Mesenteric fat pad (tissue), 1 donor: ENCODE measurements around the gene TLK2. TPM values are rescaled to one million over a fixed set of nuclear protein-coding genes. Genes with fewer than 3 reads are reported as not detected.
A peak's percentile ranks its signal among the peaks of the same experiment; 100 is the strongest.
"Not testable (repeated sequence)": the region's sequence is repeated elsewhere in the genome, so short reads cannot be mapped to it uniquely, and the experiment has no call there.

ENCODE experiments used
- DNase-seq: peaks from one replicate; pipeline ENCODE4 v3.0.0-alpha.2; 2020; ENCODE audit warnings: low spot score
- long read RNA-seq: library from polyadenylated mRNA; unstranded; transcript quantifications from one replicate; pipeline ENCODE4 v2.0.0, GENCODE V29; 2020
- total RNA-seq: library from RNA; stranded (reverse); fragmentation: NEBNext Ultra II Directional; extraction: Animal tissue kit (Norgen Biotek cat#: 25700); gene quantifications from one replicate; pipeline ENCODE4 v1.2.1, GENCODE V29; 2021
- donor health status: DM: yes; HTN: yes; CAD: no.

Gene TLK2
- 44.5 TPM for total RNA-seq
- long read RNA-seq, partial matches to known transcripts = 4 of 4 reads
- long read RNA-seq, other reads (novel, unspliced or antisense) = 0 of 4 reads

DNA sequence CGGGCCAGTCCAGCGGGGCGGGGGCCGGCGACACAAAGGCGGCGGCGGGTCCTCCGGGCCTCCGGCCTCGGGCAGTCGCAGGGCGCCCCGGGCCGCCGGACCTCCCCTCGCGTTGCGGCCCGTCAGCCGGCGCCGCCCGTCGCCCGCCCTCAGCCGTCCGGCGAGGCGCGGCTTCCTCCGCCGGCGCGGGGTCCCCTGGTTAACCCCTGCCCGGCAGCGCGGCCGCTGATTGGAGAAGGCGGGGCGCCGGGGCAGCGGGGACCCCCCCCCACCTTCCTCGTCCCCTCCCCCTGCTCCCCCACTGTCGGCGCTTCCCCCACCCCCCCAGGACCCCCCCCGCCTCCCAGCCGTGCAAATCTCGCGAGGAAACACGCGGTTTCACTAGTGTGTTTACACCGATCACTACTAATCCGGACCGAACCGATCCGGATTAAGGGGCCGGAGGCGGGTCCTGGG is at the start of gene TLK2:
TSS of gene TLK2 (plus strand) at position 402 of the 456 bp plus-strand sequence. CDS start 2,301 bp downstream, outside the sequence.
- peak; percentile 91 for DNase-seq

- DNase-seq = not testable (repeated sequence)
These were observed 43.4 kb upstream of the TLK2 start for GRCh38 chr17:62435251-62435650.

GRCh38 chr17:62441181-62441580 is 37.4 kb upstream of the TLK2 start:
- not testable (repeated sequence) for DNase-seq

- peak; percentile 1 for DNase-seq
These were observed 34.6 kb upstream of the TLK2 start for GRCh38 chr17:62444063-62444462.

DNA sequence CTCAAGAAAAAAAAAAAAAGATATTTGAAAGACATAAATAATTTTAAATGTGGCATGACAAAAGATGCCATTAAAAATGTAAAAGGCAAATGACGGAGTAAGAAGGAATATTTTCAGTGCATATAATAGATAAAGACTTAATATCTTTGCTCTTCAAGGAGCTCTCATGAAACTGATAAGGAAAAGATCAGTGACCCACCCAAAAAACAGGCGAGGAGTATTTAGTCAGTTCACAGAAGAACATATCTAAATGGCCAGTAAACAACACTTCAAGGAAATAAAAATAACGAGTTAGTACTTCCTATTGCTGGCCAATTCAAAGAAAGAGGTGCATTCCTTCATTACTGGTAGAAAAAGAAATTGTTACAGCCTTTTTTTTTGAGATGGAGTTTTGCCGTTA is 32.8 kb upstream of the TLK2 start:
- not testable (repeated sequence) for DNase-seq

DNA sequence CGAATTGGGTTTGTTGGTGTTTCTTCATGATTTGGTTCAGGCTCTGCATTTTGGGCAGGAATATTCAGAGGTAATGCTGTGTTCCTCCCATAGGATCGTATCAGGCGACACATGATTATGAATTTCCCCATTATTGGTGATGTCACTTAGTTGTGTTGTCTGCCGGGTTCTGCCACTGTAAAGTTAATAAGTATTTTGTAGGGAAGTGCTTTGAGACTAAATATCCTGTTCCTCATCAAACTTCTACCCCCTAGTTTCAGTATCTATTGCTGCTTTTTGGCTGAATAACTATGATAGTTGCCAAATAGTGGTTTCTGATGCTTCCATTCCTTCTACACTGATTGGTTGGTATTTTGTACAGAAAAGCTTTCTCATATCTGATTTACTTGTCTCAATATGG is 26.4 kb upstream of the TLK2 start:
- DNase-seq = not testable (repeated sequence)

GRCh38 chr17:62453041-62453440 is 25.6 kb upstream of the TLK2 start:
- not testable (repeated sequence) for DNase-seq

DNA sequence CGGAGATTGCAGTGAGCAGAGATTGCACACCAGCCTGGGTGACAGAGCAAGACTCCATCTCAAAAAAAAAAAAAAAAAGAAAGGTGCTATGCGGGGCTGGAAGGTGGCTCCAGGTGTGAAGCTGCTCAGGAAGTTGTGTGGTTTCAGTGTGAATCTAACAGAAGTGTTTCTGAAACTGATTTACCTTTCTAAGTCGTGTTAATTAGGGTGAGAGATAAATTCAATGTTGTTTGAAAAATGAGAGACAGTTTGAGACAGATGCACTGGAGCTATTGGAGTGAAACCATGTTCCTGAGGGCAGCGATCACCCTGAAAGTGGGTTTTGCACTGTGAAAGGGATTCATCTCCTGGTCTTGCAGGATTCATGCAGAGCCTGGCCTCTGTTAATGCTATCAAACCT is 25.0 kb upstream of the TLK2 start:
- DNase-seq = not testable (repeated sequence)

DNA sequence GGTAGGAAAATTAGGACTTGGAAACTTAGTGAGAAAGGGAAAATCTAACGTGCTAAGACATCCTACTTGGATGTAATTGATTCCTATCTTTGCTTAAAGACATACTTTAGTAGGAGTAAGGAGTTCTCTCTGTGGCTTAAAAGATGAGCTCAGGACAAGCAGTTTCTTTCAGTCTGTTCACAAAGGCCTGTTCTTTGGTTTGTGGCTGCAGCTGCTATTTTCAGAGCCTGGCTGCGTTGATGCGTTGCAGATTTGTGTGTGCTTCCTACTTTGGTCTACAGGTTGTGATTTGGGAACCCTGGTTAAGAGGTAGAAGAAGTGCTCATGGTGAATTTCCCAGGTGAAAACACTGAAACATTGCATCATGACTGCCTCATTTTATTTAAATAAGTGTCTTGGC is 24.5 kb upstream of the TLK2 start:
- DNase-seq = not testable (repeated sequence)

GRCh38 chr17:62456016-62456415 is 22.6 kb upstream of the TLK2 start:
- DNase-seq = no peak

- DNase-seq = not testable (repeated sequence)
These were observed 20.1 kb upstream of the TLK2 start for GRCh38 chr17:62458483-62458882.

- DNase-seq = not testable (repeated sequence)
These were observed 14.2 kb upstream of the TLK2 start for GRCh38 chr17:62464422-62464821.

DNA sequence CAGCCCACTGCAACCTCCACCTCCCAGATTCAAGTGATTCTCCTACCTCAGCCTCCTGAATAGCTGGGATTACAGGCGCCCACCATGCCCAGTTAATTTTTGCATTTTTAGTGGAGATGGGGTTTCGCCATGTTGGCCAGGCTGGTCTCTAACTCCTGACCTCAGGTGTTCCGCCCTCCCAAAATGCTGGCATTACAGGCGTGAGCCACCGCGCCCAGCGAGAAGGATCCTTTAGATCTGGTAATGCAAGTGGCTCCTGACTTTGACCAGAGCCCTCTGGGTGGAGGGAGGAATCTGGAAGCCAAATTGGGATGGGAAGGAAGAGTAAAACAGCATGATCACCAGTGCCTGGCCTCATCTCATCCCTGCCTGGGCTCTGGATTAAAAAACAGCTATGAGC is 13.4 kb upstream of the TLK2 start:
- not testable (repeated sequence) for DNase-seq

DNA sequence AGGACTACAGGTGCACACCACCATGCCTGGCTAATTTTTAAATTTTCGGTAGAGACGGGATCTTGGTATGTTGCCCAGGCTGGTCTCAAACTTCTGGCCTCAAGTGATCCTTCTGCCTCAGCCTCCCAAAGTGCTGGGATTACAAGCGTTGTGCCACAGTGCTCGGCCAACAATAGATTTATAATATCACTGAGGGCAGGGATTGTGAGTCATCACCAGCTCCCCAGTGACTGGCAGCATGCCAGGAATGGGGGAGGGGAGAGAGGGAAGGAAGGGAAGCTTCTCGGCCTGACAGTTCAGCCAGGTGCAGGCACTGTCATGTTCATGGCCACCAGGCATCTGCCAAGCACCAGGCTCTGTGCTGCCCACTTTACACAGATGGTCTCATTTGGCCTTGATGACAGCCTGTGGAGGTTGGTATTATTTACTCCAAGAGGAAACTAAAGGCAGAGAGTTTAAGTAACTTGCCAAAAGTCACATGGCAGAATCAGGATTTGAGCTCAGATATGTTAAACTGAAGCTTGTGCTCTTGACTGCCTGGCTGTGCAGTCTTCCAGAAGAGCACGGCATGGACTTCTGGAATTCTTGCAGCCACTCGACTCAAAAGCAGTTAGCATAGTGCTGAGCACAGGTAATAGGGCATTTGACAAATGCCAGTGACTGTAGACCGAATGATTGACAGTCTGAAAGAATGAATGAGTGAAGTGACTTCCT is 7.8 kb upstream of the TLK2 start:
- DNase-seq = peak; percentile 93

DNA sequence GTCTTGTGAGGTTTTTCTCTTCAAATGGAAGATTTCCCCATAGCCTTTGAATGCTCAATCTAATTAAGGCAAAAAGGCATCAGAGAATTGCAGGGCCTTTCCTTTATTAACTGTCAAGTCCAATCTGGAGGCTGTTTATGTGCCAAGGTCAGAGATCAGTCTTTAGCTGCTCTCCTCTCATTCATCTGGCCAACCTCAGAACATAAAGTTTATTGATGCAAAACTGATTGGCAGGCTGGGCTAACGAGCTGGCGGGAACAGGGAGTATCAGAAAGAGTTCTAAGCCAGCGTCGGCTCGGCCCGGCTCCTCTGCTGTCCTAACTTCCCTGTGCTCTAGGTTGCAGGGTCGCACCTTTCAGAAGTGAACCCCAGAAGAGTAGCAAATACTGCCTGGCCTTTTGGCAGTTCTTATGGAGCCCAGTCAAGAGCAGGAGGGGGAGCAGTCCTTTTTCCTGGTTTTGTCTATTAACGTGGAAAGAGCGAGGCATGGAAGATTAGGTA is 7.2 kb upstream of the TLK2 start:
- peak; percentile 62 for DNase-seq

DNA sequence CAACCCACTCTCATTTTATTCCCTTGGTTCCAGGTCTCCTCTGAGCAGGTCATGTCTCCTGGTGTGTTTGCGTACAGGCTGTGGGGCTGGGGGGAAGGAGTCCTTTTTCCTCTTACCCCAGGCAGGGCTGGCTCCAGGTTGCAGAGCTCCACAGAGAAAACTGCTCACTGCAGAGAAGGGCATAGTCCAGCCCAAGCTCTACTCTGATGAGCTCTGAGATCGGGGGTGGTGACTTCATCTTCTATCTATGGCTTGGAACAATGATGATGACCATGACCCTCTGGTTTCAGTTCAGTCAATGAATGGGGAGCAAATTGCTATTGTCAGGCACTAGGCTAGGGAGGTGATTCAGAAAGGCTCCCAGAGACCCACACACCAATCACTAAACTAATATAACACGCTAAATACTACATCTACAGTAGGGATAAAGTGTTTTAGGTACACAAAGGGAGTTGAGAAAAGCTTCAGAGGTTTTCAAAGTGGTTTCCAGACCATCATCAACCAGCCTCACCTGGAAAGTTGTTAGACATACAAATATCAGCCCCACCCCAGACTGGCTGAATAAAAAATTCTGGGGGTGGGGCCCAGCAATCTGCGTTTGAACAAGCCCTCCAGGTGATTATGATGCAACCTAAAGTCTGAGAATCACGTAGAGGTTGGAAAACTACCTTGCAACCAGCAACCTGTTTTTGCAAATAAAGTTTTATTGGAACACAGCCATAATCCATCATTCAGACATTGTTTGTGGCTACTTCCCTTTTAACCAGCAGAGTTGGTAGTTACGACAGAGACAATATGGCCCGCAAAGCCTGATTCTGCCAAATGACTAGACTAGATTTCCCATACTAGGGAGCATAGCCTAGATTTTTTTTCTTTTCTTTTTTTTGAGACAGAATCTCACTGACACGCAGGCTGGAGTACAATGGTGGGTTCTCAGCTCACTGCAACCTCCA is 5.3 kb upstream of the TLK2 start:
- peak; percentile 37 for DNase-seq

- DNase-seq = peak; percentile 18
These were observed 1.5 kb upstream of the TLK2 start for GRCh38 chr17:62477111-62477510.

GRCh38 chr17:62477718-62478408 is 762 bp upstream of the TLK2 start:
- peak; percentile 89 for DNase-seq

DNA sequence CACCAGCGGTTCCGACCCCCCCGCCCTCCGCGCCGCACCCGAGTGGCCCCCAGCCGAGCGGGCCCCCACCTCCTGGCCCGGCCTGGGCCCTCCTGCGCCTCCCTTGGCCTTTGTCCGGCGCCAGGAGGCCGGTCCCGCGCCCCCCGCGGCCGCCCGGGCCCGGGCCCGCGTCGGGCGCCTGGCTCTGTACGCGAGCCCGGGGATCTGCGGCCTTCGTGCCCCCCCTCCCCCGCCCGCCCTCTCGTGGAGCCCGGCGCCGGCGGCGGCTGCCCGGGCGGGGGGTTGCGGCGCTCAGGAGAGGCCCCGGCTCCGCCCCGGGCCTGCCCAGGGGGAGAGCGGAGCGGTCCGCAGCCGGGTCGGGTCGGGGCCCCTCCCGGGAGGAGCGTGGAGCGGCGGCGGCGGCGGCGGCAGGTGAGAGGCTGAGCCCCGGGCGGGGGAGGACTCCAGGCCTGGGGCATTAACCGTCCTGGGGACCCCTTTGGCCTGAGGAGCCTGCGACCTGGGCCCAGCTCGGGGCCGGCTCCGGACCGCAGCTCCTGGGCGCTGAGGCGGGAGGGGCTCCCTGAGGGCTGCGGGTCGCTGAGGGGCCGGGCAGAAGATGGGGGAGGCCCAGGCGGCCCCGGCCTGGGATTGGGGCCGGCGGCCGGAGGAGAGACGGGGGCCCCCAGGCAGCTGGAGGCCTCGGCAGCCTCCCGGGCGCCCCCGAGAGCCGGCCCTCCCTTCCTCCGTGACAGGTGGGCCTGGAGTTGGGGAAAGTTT is 434 bp downstream of the TLK2 start:
- DNase-seq = peak; percentile 89

DNA sequence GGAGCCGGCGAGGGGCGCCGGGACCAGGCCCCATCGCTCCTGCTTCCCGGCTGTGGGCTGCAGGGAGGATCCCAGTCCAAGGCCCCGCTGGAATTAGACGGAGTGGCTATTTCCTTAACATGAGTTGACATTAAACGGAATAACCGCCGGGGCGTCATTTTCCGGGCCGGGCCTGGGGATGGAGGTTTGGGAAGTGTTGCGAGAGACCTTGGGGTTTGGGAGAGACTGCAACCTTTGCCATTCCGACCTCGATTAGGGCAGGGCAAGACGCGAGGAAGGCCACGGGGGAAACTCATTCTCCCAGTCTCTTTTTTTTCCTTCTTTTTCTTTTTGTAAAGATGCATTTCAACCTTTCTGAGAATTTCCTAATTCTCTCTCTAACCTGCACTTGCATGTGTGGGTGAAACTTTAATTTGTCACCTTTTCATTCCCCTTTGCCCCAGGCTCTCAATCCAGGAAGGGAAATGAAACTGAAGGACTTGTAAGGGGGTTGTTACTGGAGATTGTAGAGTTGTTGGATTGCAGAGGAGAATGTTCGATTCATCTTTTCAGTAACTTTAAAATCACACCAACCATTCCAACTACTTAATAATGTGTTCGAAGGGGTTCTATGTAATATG is 1.1 kb downstream of the TLK2 start:
- peak; percentile 91 for DNase-seq
